C4-2B (cell line): ENCODE measurements around the gene TNFSF8.

Source experiments
- CTCF ChIP-seq: fragments of 450-650 bp; conservative IDR thresholded peaks from 2 replicates; pipeline ENCODE4 v1.5.1; 2017; ENCODE audit warnings: mild to moderate bottlenecking
- ZFX ChIP-seq: fragments of 450-650 bp; IDR thresholded peaks from 2 replicates; pipeline ENCODE4 v1.6.1; 2017

GRCh38 chr9:114950761-114951160 lies 20.4 kb upstream of the TNFSF8 start:
- TF ChIP-seq CTCF (no peak), ZFX (no peak)
